OCI-LY7 (cell line): ENCODE data around the gene MSRB3.

Source experiments
- EZH2phosphoT487 ChIP-seq: fragments of 200-600 bp; sonication (generic); IDR thresholded peaks from 2 replicates; pipeline ENCODE4 v1.6.1; 2018; ENCODE audit warnings: low read depth, borderline replicate concordance, mild to moderate bottlenecking, mixed run types, antibody characterized with exemption, low read length, moderate library complexity, mixed read lengths
- TF ChIP-seq, protein P1 (sequence below): fragments of 200-600 bp; sonication (generic); conservative IDR thresholded peaks from 2 replicates; pipeline ENCODE4 v1.5.1; 2014; ENCODE audit warnings: mild to moderate bottlenecking, antibody characterized with exemption, low read length, moderate library complexity, mixed read lengths

DNA sequence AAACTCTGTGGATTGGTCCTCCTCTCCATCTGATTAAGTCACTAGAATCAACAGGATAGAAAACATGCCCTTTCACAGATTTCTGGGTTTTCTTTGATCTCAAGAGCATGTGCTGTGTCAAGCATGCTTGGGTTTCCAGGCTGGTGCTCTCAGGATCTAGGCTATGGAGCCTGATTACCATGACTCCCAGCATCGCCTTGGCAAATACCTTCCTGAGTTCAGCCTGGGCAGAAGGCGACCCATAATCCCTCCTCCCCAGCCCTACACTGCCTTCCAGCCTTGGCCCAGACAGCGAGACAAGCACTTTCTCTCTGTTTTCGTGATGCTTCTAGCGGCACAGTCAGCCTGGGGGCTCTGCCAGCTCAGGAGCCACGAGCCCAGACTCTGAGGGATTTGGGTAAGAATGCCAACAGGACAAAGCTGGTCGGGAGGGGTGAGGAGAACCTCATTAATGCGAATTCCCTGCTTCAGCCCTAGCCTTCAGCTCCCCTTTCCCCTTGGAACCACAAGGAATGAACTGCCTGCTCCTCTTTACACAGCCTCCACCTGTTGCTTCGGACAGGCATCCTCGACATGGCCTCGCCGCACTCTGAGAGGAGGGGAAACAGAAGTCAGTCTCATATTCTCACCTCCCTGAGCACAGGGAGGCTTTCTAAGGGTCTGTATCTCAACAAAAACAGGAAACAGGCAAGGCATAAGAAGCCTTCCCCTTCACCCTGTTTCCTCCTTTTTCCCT lies 227.1 kb downstream of the MSRB3 start:
- no peak for TF ChIP-seq EZH2phosphoT487
- TF ChIP-seq, protein P1, sequence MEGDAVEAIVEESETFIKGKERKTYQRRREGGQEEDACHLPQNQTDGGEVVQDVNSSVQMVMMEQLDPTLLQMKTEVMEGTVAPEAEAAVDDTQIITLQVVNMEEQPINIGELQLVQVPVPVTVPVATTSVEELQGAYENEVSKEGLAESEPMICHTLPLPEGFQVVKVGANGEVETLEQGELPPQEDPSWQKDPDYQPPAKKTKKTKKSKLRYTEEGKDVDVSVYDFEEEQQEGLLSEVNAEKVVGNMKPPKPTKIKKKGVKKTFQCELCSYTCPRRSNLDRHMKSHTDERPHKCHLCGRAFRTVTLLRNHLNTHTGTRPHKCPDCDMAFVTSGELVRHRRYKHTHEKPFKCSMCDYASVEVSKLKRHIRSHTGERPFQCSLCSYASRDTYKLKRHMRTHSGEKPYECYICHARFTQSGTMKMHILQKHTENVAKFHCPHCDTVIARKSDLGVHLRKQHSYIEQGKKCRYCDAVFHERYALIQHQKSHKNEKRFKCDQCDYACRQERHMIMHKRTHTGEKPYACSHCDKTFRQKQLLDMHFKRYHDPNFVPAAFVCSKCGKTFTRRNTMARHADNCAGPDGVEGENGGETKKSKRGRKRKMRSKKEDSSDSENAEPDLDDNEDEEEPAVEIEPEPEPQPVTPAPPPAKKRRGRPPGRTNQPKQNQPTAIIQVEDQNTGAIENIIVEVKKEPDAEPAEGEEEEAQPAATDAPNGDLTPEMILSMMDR: no peak
